SK-N-SH treated with all-trans-retinoic acid at 6 μM for 48 hours (cell line): ENCODE data around the gene C6orf118.

Experiments used
- ARNTL ChIP-seq: fragments of 450-650 bp; formaldehyde crosslinking; IDR thresholded peaks from 2 replicates; pipeline ENCODE4 v1.5.0; 2020; ENCODE audit warnings: low read depth, mild to moderate bottlenecking, moderate library complexity, borderline replicate concordance
- ESRRG ChIP-seq: fragments of 250-450 bp; sonication (Bioruptor Pico); IDR thresholded peaks from 2 replicates; pipeline ENCODE4 v1.6.1; 2021; ENCODE audit warnings: mild to moderate bottlenecking
- OSR1 ChIP-seq: fragments of 250-450 bp; sonication (Bioruptor Pico); IDR thresholded peaks from 2 replicates; pipeline ENCODE4 v1.8.0; 2022; ENCODE audit warnings: moderate library complexity, mild to moderate bottlenecking, inconsistent platforms
- RARB ChIP-seq: fragments of 250-450 bp; sonication (Bioruptor Pico); IDR thresholded peaks from 2 replicates; pipeline ENCODE4 v1.8.0; 2021; ENCODE audit warnings: mild to moderate bottlenecking, moderate library complexity
- SNAI2 ChIP-seq: fragments of 250-450 bp; sonication (Bioruptor Pico); IDR thresholded peaks from 2 replicates; pipeline ENCODE4 v1.5.0; 2020; ENCODE audit warnings: mild to moderate bottlenecking, moderate library complexity
- ZFP3 ChIP-seq: fragments of 250-450 bp; sonication (Bioruptor Pico); IDR thresholded peaks from 2 replicates; pipeline ENCODE4 v1.5.0; 2020; ENCODE audit warnings: mild to moderate bottlenecking, moderate library complexity
- ZFP30 ChIP-seq: fragments of 450-650 bp; formaldehyde crosslinking; IDR thresholded peaks from 2 replicates; pipeline ENCODE4 v1.5.0; 2022; ENCODE audit warnings: mild to moderate bottlenecking, moderate library complexity
- ZNF70 ChIP-seq: fragments of 450-650 bp; formaldehyde crosslinking; IDR thresholded peaks from 2 replicates; pipeline ENCODE4 v1.5.0; 2020; ENCODE audit warnings: mild to moderate bottlenecking, moderate library complexity
- TF ChIP-seq, protein P1 (sequence below): fragments of 250-450 bp; sonication (Bioruptor Pico); IDR thresholded peaks from 2 replicates; pipeline ENCODE4 v1.8.0; 2020; ENCODE audit warnings: mild to moderate bottlenecking, moderate library complexity, borderline replicate concordance
- TF ChIP-seq, protein P2 (sequence below): fragments of 250-450 bp; sonication (Bioruptor Pico); IDR thresholded peaks from 2 replicates; pipeline ENCODE4 v1.5.1; 2020; ENCODE audit warnings: low read depth, mild to moderate bottlenecking, moderate library complexity
- TF ChIP-seq, protein P3 (sequence below): fragments of 250-450 bp; sonication (Bioruptor Pico); IDR thresholded peaks from 2 replicates; pipeline ENCODE4 v1.5.1; 2021; ENCODE audit warnings: mild to moderate bottlenecking, moderate library complexity
- TF ChIP-seq, protein P4 (sequence below): fragments of 250-450 bp; sonication (Bioruptor Pico); IDR thresholded peaks from 2 replicates; pipeline ENCODE4 v1.5.0; 2020; ENCODE audit warnings: mild to moderate bottlenecking, moderate library complexity

DNA sequence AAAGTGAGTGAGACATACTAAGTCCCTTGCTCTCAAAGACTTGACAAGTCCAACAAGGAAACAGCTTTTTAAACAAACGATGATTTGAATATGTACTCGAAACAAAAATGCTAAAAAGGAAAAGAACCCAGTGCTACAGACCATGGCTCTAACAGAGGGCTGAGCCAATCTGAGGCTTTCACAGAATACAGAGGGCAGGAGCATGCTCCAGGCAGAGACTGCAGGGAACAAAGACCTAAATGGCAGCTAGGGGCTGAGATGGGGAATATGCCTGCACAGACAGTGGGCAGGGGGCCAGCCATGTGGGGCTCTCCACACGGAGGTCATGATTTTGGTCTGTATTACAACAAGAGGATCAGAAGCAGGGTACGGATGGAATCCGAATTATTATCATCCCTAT is 31.1 kb upstream of the C6orf118 start:
- TF ChIP-seq, protein P1, sequence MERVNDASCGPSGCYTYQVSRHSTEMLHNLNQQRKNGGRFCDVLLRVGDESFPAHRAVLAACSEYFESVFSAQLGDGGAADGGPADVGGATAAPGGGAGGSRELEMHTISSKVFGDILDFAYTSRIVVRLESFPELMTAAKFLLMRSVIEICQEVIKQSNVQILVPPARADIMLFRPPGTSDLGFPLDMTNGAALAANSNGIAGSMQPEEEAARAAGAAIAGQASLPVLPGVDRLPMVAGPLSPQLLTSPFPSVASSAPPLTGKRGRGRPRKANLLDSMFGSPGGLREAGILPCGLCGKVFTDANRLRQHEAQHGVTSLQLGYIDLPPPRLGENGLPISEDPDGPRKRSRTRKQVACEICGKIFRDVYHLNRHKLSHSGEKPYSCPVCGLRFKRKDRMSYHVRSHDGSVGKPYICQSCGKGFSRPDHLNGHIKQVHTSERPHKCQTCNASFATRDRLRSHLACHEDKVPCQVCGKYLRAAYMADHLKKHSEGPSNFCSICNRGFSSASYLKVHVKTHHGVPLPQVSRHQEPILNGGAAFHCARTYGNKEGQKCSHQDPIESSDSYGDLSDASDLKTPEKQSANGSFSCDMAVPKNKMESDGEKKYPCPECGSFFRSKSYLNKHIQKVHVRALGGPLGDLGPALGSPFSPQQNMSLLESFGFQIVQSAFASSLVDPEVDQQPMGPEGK = no peak
- TF ChIP-seq SNAI2 = no peak
- TF ChIP-seq ZFP30 = no peak
- TF ChIP-seq, protein P2, sequence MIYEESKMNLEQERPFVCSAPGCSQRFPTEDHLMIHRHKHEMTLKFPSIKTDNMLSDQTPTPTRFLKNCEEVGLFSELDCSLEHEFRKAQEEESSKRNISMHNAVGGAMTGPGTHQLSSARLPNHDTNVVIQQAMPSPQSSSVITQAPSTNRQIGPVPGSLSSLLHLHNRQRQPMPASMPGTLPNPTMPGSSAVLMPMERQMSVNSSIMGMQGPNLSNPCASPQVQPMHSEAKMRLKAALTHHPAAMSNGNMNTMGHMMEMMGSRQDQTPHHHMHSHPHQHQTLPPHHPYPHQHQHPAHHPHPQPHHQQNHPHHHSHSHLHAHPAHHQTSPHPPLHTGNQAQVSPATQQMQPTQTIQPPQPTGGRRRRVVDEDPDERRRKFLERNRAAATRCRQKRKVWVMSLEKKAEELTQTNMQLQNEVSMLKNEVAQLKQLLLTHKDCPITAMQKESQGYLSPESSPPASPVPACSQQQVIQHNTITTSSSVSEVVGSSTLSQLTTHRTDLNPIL (CRISPR knock-in tag) = no peak
- TF ChIP-seq ZFP3 (CRISPR knock-in tag) = no peak
- TF ChIP-seq OSR1 (CRISPR knock-in tag) = no peak
- TF ChIP-seq ARNTL (CRISPR knock-in tag) = no peak
- TF ChIP-seq, protein P3, sequence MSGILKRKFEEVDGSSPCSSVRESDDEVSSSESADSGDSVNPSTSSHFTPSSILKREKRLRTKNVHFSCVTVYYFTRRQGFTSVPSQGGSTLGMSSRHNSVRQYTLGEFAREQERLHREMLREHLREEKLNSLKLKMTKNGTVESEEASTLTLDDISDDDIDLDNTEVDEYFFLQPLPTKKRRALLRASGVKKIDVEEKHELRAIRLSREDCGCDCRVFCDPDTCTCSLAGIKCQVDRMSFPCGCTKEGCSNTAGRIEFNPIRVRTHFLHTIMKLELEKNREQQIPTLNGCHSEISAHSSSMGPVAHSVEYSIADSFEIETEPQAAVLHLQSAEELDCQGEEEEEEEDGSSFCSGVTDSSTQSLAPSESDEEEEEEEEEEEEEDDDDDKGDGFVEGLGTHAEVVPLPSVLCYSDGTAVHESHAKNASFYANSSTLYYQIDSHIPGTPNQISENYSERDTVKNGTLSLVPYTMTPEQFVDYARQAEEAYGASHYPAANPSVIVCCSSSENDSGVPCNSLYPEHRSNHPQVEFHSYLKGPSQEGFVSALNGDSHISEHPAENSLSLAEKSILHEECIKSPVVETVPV (CRISPR knock-in tag) = no peak
- no peak for TF ChIP-seq ZNF70 (CRISPR knock-in tag)
- no peak for TF ChIP-seq ESRRG (CRISPR knock-in tag)
- no peak for TF ChIP-seq RARB
- TF ChIP-seq, protein P4, sequence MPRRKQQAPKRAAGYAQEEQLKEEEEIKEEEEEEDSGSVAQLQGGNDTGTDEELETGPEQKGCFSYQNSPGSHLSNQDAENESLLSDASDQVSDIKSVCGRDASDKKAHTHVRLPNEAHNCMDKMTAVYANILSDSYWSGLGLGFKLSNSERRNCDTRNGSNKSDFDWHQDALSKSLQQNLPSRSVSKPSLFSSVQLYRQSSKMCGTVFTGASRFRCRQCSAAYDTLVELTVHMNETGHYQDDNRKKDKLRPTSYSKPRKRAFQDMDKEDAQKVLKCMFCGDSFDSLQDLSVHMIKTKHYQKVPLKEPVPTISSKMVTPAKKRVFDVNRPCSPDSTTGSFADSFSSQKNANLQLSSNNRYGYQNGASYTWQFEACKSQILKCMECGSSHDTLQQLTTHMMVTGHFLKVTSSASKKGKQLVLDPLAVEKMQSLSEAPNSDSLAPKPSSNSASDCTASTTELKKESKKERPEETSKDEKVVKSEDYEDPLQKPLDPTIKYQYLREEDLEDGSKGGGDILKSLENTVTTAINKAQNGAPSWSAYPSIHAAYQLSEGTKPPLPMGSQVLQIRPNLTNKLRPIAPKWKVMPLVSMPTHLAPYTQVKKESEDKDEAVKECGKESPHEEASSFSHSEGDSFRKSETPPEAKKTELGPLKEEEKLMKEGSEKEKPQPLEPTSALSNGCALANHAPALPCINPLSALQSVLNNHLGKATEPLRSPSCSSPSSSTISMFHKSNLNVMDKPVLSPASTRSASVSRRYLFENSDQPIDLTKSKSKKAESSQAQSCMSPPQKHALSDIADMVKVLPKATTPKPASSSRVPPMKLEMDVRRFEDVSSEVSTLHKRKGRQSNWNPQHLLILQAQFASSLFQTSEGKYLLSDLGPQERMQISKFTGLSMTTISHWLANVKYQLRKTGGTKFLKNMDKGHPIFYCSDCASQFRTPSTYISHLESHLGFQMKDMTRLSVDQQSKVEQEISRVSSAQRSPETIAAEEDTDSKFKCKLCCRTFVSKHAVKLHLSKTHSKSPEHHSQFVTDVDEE = no peak
